NCI-H446 (cell line): ENCODE results near the gene PPP1R27.

Experiments
- DNase-seq, 2 experiments: peaks; one replicate each; lab custom pipeline; 2025; lab: John Stamatoyannopoulos, UW

The PPP1R27 gene

GRCh38 chr17:81821147-81821546 lies 13.7 kb downstream of the PPP1R27 start:
- DNase-seq = no peak

- DNase-seq = no peak
Measured at GRCh38 chr17:81819708-81820107, 15.1 kb downstream of the PPP1R27 start.

GRCh38 chr17:81817758-81818147 lies 17.1 kb downstream of the PPP1R27 start:
- DNase-seq = no peak

- DNase-seq = no peak
Measured at GRCh38 chr17:81815646-81815986, 19.2 kb downstream of the PPP1R27 start.

- no peak for DNase-seq
Measured at GRCh38 chr17:81814748-81815645, 19.9 kb downstream of the PPP1R27 start.

GRCh38 chr17:81813861-81814683 lies 20.8 kb downstream of the PPP1R27 start:
- DNase-seq = no peak

GRCh38 chr17:81813371-81813684 lies 21.5 kb downstream of the PPP1R27 start:
- DNase-seq = no peak

GRCh38 chr17:81812571-81813370 lies 22.1 kb downstream of the PPP1R27 start:
- no peak for DNase-seq

- no peak for DNase-seq
Measured at GRCh38 chr17:81811705-81812570, 22.9 kb downstream of the PPP1R27 start.

GRCh38 chr17:81810892-81811704 lies 23.8 kb downstream of the PPP1R27 start:
- no peak for DNase-seq

GRCh38 chr17:81810476-81810875 lies 24.4 kb downstream of the PPP1R27 start:
- DNase-seq = no peak

GRCh38 chr17:81809556-81809998 lies 25.3 kb downstream of the PPP1R27 start:
- no peak for DNase-seq

GRCh38 chr17:81808778-81809555 lies 25.9 kb downstream of the PPP1R27 start:
- DNase-seq = no peak

- no peak for DNase-seq
Measured at GRCh38 chr17:81807839-81808238, 27.0 kb downstream of the PPP1R27 start.

- no peak for DNase-seq
Measured at GRCh38 chr17:81807210-81807719, 27.6 kb downstream of the PPP1R27 start.

- no peak for DNase-seq
Measured at GRCh38 chr17:81806461-81807209, 28.2 kb downstream of the PPP1R27 start.

GRCh38 chr17:81805707-81806460 lies 29.0 kb downstream of the PPP1R27 start:
- no peak for DNase-seq
